Measurements from ENCODE around the gene FOXP2.
"Not testable (repeated sequence)": the region's sequence is repeated elsewhere in the genome, so short reads cannot be mapped to it uniquely, and the experiment has no call there.

FOXP2 gene

DNA sequence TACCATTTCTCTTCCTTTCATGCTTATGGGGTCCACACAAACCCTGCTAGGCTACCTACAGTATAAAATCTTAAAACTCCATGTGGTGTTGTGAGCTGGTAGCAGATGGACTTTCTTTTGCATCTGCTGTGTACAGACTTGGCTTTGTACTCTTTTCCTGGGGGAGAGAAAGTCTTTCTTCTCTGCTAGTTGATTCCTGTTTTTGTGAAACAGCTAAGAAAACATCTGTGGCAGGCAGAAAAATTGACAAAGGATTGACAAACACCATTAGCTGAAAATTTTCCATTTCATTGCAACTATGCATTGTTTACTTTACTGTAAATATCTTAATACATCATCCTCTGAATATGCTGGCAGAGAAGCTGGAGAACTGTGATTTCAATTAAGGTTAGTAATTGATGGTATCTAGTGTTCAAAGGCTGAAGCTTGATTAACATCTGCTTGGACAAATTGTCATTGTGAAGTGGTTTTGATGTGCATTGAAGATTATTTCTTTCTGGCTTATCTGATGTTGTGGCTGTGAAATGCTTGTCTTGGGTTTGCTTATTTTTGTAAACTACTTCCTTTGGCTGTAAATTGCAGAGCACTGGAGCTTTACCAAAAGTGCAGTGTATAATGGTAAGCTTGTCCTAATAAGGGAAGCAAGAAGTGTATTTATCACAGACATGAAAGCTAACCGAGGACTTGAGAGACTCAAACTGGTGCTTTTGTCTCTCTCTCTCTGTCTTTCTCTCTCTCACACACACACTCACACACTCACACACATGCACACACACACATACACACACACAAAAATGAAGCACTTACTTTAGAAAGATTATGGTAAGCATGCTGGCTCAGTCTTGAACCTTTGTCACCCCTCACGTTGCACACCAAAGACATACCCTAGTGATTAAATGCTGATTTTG, at the start of gene FOXP2:
FOXP2 (plus strand) TSS at position 660 of the 908 bp plus-strand sequence. CDS start 11,697 bp downstream, outside the sequence.
- no peak for DNase-seq (ENCODE audit: low read depth in 2 of 2)

DNA sequence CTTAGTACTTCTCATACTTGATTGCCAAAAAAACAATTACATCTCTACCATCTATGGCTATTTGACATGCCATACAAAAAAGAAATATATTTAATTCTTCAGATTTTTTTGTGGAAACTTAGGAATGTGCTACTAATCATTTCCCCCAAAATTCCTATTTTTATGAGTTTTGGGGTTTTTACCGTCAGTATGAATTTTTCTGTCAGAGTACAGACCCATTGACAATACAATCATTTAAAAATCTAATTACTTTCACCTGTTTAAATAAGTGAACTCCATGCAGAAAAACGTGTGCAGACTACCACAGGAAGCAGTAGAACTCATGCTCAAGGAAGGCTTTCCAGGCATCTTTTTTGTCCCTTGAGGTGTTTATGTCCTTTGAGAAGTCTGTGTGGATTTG, 48.8 kb upstream of the FOXP2 start:
- DNase-seq (ENCODE audit: low read depth in 2 of 2) = no peak

DNA sequence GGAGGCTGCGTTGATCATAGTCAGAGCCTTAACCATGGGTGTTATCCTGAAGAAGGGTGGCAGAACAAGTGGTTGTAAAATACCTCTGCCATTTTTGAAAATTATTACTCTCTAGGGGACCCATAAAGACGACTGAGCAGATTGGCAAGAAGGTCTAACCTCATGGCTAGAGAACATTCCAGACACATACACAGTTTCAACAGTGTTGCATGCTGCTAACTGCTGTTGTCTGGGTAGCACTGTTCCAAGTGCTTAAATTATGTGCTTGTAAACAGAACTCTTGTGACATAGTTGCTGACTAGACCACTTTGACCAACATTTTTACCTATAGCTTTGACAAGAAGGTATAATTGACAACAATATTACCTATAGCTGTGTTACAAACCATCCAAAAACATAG, 46.1 kb upstream of the FOXP2 start:
- no peak for DNase-seq (ENCODE audit: low read depth in 2 of 2)

DNA sequence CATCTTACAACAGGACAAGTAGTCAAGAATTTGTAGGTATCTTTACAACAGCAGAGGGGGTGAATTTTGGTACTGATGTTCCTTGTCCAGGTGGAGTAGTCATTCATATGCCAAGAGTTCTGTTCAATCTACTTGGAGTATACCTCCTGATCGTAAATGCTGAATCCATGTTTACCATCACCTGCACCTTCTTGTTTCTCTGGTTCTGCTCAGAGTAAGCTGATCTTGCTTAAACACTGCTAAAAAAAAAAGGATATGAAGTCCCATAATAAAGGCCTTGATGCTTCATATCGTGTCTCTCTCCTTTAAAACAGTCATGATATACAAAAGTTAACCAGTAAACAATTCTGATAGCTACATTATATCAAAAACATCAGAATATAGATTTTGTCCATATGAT, 45.3 kb upstream of the FOXP2 start:
- no peak for DNase-seq (ENCODE audit: low read depth in 2 of 2)

DNA sequence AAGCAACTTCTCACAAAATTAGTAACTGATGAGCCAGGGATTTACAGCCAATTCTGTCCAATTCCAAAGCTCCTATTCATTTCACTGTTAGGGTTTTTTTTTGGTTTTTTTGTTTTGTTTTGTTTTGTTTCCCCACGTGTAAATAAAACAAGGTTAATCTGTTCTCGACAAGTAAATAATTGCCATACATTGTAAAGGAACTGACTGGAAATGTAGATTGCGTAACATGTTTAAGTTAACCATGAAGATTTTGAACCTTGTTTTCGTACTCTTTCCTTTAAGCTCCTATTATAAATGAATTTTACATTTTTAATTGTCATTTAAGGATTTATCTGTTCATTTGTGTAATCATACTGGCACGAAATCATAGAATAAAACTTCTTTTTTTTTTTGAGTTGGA, 42.0 kb upstream of the FOXP2 start:
- no peak for DNase-seq (ENCODE audit: low read depth in 2 of 2)

DNA sequence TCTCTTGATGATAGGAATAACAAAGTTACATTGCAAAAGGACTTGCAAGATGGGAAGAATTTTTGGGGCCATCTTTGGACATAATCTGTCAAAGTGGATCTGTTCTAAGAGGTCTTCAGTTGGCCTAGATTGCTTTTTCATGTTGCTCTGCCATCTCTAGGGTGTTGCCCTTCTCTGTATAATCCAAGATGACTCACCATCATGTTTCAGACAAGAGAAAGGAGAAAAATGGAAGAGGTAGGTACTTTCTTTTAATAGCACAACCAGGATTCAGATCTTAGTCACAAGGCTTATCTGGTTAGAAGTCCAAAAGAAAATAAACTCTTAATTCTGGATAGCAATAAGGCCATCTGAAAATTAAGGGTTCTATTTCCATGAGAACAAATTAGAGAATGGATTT, 38.7 kb upstream of the FOXP2 start:
- no peak for DNase-seq (ENCODE audit: low read depth in 2 of 2)

DNA sequence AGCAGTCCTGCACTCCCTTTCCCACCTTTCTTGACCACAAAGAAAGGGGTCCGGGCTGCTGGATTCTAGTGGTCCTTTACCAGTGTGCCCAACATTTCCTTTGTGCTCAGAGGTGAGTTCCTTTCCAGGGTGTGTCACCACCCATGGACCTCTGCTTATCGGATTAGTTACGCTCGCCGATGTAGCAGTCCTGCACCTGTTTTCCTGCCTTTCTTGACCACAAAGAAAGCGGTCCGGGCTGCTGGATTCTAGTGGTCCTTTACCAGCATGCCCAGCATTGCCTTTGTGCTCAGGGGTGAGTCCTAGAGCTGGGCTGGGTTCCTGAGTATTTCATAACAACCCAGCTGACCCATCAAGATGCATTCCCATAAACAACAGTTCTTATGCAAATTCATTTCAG, 30.7 kb upstream of the FOXP2 start:
- not testable (repeated sequence) for DNase-seq (ENCODE audit: low read depth in 2 of 2)

DNA sequence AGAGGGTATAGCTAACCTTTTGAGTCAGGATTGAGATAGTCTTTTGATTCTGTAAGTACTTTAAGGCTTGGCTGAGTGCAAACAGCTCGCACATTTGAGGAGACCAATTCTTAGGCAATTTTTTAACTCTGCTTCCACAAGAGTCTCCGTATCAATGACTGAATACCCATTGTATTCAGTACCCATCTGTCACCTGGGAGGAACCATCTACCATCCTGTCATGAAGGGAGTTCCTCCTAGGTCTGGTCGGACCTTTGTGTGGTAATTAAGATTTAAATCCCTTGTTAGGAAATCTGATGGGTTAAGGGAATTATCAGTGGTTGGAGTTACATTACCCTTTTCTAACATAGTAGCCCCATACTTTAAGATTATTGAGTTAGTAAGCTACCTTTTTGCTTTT, 30.3 kb upstream of the FOXP2 start:
- DNase-seq (ENCODE audit: low read depth in 2 of 2) = not testable (repeated sequence)

DNA sequence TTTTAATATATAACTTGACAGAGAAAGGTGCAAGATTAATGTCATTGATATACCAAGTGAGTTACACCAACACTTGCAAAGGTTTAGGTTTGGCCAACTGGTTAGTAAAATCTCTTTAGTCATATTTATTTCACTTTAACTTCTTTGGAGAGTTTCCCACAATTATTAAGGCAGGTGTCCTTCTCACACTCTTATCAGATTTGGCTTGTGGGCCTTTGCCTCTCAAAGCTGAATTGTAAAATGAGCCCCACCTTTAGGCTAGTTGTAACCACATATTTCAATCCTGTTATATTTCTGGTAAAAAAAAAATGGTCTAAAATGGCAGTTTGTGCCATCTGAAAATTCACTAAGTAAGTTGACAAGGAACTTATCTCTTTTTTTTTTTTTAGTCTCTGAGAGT, 26.6 kb upstream of the FOXP2 start:
- no peak for DNase-seq (ENCODE audit: low read depth in 2 of 2)

DNA sequence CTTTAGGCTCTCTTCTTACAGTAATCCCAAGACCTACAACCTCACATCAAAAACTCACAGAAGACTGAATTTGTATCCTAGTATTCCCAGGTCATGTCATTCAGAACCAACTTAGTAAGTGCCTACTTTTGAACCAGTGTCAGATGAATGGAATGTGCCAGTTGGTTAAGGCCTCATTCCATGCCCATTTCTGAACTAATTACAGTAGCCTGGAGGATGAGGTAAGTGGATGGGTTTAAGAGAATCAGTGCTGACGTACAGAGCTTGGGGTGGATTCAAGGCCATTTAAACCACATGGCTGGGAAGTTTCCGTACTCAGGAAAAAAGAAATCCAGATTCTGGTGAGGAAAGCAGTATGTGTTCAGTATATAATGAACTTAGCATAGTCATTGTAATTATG, 21.9 kb upstream of the FOXP2 start:
- DNase-seq (ENCODE audit: low read depth in 2 of 2) = no peak

DNA sequence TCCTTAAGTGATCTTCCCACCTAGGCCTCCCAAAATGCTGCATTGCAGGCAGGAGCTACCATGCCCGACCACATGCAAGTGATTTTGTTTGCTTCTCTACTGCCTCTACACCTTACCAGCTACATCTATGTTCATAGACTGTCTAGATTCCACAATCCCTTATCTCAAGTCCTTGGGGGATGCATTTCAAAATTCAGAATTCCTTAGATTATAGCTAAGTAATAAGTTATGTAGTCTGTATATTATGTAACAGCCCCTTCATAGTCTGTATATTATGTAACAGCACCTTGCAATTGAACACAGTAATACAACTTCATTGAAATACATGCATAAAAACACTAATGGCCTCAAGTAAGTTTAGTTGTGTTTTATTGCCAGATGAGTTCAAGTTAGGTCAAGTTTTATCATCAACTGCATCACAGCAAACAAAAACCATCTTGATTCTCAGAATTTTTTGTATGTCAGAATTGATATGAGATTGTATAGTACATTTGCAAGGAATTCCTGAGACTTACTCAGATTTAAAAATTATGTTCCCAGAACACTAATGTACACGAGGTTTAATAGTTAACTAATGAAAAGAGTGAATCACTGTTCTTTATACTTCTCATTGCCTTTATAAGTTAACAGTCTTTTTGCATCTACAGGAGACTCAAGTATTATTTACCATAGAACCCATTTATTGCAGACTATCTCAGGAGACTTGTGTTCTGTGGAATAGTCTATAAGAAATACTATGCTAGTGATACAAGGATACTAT, 11.6 kb upstream of the FOXP2 start:
- no peak for DNase-seq (ENCODE audit: low read depth in 2 of 2)

DNA sequence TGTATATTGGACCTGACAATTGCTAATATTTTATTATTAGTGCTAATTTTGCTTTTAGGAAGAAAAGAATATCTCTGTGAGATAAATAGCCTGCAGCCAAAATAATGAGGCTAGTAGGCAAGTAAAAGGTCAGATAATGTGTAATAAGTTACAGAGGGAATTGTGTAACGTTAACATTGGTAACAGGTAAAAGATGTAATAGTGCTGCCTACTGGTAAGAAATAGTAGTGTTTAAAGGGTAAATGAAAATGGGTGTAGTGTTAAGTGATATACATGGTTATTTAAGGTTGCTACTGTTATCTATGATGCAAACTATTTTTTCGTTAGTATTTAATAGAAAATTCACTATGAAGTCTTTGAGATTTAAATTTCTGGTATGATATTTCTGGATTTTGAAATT, 9.2 kb upstream of the FOXP2 start:
- no peak for DNase-seq (ENCODE audit: low read depth in 2 of 2)

DNA sequence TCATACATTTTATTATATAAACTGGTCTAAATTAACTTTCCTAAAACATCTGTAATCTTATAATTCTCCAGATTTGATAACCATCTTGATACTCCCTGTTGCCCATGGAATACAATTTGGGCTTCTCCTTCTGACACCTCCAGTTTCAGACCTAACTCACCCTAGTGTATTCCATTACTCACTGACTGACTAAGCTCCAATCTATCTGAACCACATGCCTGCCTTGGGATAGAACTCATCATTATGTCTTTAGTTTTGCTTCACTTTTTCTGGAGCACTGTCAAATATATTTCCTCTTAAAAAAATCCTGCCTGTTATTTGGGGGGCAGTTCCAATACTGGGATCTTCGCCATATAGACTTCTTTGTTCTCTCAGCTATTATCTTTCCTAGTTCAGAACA, 4.9 kb upstream of the FOXP2 start:
- no peak for DNase-seq (ENCODE audit: low read depth in 2 of 2)

DNA sequence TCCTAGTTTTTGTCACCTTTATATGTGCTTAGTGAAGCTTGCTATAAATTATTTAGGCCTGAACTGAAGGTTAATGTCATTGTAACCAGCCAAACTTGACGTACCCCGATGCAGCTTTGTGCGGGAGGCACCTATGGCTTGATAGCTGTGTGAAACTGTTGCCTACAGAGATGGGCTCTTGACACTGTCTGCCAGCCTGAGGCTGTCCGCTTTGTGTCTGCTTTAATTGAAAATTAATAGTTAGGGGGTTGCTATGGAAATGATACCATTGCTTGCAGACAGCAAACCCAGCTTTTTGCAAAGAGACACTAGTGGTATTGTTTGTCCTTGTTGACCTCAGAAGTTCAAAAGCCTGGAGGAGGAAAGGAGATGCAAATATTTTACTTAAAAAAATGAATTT, 2.1 kb upstream of the FOXP2 start:
- DNase-seq (ENCODE audit: low read depth in 2 of 2) = no peak

DNA sequence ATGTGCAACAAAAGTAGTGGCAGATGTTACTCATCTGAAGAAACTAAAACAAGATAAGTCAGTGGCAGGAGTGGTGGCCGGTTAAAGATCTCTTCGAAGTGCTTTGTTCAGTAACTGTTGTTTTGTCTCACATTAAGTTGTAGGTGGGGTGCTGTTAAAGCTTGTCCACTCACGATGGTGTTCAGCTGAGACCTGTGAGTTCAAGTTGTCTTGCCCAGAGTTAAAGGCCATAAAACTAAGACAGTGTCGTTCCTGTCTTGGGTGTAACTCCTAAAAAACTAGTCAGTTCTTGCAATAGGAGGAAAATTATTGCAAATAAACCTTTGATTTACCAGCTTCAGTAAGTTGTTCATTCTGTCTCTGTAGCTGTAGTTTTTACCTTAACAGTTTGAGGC, 857 bp upstream of the FOXP2 start:
- DNase-seq (ENCODE audit: low read depth in 2 of 2) = no peak

DNA sequence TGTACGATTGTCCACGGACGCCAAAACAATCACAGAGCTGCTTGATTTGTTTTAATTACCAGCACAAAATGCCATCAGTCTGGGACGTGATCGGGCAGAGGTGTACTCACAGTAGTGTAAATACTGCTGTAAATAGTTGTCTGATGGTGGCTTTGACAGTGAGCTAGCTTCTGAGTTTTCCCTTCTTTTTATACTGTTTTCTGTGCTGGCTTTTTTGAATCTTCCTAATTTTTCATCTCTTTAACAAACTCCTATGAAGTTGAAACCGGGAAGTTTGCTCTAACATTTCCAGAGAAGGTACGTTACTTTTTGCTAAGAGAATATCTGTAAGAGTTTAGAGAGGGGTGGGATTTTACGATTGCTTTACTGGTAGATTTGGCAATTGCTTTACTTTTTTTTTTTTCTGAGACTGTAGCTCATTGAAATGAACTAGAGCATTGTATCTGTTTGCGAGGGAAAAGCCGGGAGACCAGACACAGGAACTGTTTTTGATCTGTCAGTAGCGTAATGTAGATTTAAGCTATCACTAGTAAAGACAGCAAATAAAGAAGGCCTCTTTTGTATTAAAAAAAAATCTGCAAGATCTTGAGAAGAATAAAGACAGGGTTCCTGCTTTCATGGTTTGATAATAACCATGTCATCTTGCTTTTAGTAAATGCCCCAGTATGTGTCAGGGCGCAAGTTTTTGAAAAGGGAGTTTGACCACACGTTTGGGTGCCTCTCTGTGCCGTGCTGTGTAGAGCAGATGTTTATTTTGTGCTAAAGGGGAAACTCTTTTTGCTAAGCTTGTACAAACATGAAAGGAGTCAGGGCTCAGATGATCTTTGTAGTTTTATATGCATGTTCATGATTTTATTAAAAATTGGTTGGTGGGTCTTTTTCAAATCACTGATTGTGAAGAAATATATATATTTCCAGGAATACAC, 712 bp downstream of the FOXP2 start:
- no peak for DNase-seq (ENCODE audit: low read depth in 2 of 2)

DNA sequence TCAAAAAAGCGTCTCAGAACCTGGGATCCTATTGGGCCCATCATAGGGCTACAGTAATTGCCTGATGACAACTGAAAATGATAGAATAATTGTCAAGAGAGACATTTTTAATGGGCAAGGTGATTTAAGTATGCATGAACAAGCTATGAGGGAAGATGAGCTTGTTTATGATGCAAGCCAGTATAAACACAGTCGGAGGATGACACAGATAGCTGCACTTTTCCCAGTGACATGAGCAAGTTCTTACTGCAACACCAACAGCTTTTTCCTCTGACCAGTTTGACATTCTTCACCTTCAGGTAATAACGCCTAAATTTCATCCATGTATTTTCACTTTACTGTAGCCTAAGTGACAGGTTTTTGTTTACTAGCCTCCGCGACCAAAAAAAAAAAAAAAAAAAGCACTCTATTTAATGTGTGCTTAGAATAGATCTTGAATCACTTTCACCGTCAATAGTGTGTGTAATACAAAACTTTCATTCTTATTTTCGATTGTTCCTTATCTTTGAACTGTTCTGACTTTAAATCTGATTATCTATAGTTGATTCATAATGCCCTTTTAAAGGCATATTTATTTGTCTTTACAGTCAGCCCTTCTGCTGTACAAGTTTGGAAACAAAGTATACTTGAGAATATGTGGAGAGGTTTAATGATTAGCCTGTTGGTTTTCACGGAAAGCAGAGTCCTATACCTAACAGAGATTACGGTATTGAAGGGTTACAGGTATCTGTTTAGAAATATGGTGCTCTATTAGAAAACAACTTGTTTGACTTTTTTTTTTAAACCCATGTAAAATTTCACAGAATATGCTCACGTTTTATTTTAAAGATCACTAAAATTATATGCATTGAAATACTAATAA, 1.7 kb downstream of the FOXP2 start:
- DNase-seq (ENCODE audit: low read depth in 2 of 2) = no peak

DNA sequence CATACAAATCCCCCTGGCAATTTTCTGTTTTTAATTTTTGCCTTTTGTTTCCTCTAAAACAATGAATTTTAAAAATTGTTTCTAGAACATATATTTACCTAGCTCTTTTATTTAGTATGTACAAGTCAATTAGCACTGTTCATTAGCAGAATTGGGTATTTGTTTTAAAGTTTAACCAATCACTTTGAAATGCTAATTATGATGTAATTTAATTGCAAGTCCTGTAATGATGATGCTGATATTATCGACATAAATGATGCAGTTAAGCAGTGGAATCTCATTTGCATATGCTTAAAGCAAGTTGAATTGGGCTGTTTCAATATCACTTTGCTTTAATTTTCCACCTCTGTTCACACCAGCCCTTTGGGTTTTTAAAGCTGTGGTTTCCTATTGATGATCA, 2.7 kb downstream of the FOXP2 start:
- no peak for DNase-seq (ENCODE audit: low read depth in 2 of 2)

DNA sequence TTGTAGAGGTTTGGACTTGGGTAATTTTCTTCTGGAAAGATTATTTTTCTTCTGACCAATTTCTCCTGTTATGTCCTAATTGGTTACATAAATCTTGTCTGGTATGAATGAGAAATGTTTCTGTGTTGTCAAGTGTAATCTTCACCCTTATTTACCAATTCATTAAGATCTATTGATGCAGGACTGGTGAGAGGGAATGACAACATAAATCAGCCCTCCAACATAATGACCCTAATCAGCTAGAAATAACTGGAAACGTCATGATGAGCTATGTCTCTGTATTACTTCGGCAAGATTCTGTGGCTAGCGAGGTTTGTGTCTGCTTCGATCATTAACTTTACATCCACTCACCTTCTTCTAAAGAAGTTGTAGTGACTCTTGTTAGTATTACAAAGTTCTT, 3.5 kb downstream of the FOXP2 start:
- no peak for DNase-seq (ENCODE audit: low read depth in 2 of 2)

DNA sequence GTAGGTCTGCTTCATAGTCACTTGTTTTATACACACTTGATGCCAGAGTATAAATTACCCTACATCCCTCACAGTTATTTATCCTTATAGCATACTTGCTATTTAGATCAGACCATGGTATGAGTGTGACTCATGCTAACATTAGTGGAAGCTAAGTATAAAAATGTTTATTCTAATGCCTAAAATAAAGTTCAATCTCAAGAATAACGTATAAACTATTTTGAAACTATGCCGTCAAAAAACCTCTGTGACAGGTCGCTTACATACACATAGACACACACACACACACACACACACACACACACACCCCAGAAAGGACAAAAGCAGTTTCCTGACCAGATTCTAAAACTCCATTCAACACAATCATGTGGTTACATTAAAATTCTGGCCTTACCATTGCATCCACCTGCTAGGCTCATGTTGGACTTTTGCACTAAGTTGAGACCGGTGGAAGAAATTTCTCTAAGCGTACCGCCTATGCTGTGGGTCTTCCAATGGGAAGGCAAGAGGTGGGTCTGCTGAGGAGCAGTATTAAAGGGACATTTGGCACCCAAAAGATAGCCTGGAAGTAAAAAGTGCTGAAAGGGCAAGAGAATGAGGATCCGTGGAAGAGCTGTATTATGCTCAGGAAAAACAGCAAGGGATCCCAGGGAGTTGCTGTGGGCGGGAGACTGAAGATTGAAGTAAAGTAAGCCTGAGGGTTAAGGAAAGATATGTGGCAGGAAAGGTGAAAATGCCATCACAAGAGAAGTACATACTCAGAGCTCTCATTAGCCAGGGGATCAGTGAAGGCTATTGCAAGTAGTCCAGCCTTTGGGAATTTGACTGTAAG, 5.0 kb downstream of the FOXP2 start:
- DNase-seq (ENCODE audit: low read depth in 2 of 2) = no peak

Measured in stimulated activated CD8-positive, alpha-beta memory T cell treated with anti-CD3 and anti-CD28 coated beads, Interleukin-2, amount 100 ng/mL, for 48 hours (primary cell).